Activated CD8-positive, alpha-beta memory T cell treated with anti-CD3 and anti-CD28 coated beads for 24 hours (primary cell): ENCODE results near the gene C10orf90.
"Not testable (repeated sequence)": the region's sequence is repeated elsewhere in the genome, so short reads cannot be mapped to it uniquely, and the experiment has no call there.

ENCODE experiments used
- DNase-seq: peaks from one replicate; pipeline ENCODE4 v3.0.0-alpha.2; 2020

The C10orf90 gene

DNA sequence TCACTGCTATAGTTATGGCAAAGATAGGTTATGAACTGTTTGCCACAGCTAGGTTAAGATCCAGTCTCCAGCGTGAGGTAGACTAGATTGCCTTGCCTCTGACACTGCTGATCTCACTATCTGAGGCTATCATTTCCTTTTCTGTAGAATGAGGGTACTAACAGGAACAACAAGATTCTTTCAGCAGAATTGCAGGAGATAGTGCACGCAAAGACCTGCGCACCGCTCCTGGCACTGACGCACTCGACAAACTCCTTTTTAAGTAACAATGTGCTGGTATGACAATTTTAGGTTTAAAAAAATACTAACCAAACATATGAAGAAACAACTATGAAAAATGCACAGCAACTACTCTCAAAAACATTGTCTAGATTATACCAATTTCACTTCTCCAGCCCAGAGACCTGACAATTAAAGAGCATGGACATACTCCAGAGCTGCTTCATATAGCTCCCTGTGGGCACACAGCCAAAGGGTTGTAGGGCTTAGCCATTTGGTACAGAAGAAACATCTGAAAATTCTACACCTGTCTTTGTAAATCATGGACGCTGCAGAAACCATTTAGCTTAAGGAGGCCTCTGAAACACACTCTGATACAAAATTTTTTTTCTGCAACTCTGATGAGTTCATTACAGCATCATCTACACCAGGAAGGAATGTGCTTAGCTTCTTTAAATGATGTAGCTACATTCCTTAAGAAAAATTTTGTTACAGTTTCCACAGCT is 290.0 kb downstream of the C10orf90 start:
- DNase-seq: no peak

DNA sequence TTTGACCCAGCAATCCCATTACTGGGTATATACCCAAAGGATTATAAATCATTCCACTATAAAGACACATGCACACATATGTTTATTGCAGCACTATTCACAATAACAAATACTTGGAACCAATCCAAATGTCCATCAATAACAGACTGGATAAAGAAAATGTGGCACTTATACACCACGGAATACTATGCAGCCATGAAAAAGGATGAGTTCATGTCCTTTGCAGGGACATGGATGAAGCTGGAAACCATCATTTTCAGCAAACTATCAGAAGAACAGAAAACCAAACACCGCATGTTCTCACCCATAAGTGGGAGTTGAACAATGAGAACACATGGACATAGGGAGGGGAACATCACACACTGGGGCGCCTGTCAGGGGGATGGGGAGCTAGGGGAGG is 291.3 kb downstream of the C10orf90 start:
- DNase-seq: not testable (repeated sequence)

DNA sequence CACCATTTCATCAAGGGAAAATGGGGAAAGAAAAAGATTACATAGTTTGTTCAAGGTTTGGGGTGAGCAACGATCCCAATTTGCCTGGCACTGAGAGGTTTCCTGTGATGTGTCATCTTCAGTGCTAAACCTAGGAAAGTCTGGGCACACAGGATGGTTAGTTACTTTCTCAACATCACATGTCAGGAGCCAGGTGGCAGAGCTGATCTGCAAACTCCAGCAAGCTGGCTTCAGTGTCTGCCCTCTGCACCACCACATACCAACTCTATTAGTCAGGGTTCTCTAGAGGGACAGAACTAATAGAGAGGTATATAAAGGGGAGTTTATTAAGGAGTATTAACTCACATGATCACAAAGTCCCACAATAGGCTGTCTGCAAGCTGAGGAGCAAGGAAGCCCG is 293.5 kb downstream of the C10orf90 start:
- DNase-seq: no peak

- no peak for DNase-seq
These were observed 294.5 kb downstream of the C10orf90 start for GRCh38 chr10:126375926-126376554.

- no peak for DNase-seq
These were observed 295.2 kb downstream of the C10orf90 start for GRCh38 chr10:126375299-126375698.
